Adipocyte (in vitro differentiated cells): ENCODE measurements around the gene DYSF.

Experiments
- DNase-seq: peaks from one replicate; pipeline ENCODE4 v3.0.0-alpha.2; 2015; ENCODE audit warnings: low read depth
- H3K27me3 ChIP-seq: replicated peaks from 2 replicates; pipeline ENCODE4 v1.7.0; 2013; ENCODE audit warnings: mild to moderate bottlenecking, low read length, moderate library complexity; ENCODE audit not compliant: control insufficient read depth, insufficient read depth
- H3K36me3 ChIP-seq: 2 replicates; pipeline ENCODE4 v1.7.0; 2013; ENCODE audit warnings: low read length, mild to moderate bottlenecking, moderate library complexity; ENCODE audit not compliant: control insufficient read depth, insufficient read depth, severe bottlenecking
- H3K4me1 ChIP-seq: 2 replicates; pipeline ENCODE4 v1.7.0; 2013; ENCODE audit warnings: mild to moderate bottlenecking, low read length, moderate library complexity; ENCODE audit not compliant: control insufficient read depth, insufficient read depth
- H3K4me3 ChIP-seq: 2 replicates; pipeline ENCODE4 v1.7.0; 2013; ENCODE audit warnings: mild to moderate bottlenecking, low read length, moderate library complexity
- H3K9ac ChIP-seq: 2 replicates; pipeline ENCODE4 v1.7.0; 2013; ENCODE audit warnings: mild to moderate bottlenecking, low read length, moderate library complexity
- H3K9me3 ChIP-seq: 2 replicates; pipeline ENCODE4 v1.7.0; 2013; ENCODE audit warnings: mild to moderate bottlenecking, low read length, moderate library complexity; ENCODE audit not compliant: control insufficient read depth

Gene DYSF

GRCh38 chr2:71505770-71506140 lies 52.4 kb downstream of the DYSF start:
- Histone ChIP-seq H3K36me3 (no peaks in the 10 kb centered on the region), H3K4me1 (no peaks in the 10 kb centered on the region), H3K9ac (no peak overlapping the region), H3K9me3 (no peaks in the 10 kb centered on the region), H3K4me3 (no peak overlapping the region), H3K27me3 (peaks cover 39% of the 10 kb centered on the region)
- DNase-seq: no peak

GRCh38 chr2:71506222-71507153 lies 53.1 kb downstream of the DYSF start:
- no peak overlapping the region for H3K4me3 ChIP-seq
- no peak for DNase-seq

GRCh38 chr2:71507476-71507875 lies 54.1 kb downstream of the DYSF start:
- Histone ChIP-seq H3K36me3 (no peaks in the 10 kb centered on the region), H3K4me1 (no peaks in the 10 kb centered on the region), H3K4me3 (no peak overlapping the region), H3K27me3 (peaks cover 55% of the 10 kb centered on the region), H3K9ac (no peak overlapping the region), H3K9me3 (no peaks in the 10 kb centered on the region)
- DNase-seq: no peak

More at GRCh38 chr2:71506222-71507153, 53.1 kb downstream of the DYSF start:
- Histone ChIP-seq H3K4me1 (no peaks in the 10 kb centered on the region), H3K36me3 (no peaks in the 10 kb centered on the region), H3K9me3 (no peaks in the 10 kb centered on the region), H3K27me3 (peaks cover 47% of the 10 kb centered on the region), H3K9ac (no peak overlapping the region)

GRCh38 chr2:71510196-71510807 lies 56.9 kb downstream of the DYSF start:
- DNase-seq: peak; percentile 84
- no peaks in the 10 kb centered on the region for H3K36me3 ChIP-seq

GRCh38 chr2:71510938-71511337 lies 57.6 kb downstream of the DYSF start:
- Histone ChIP-seq H3K4me1 (no peaks in the 10 kb centered on the region), H3K4me3 (no peak overlapping the region), H3K9ac (no peak overlapping the region), H3K9me3 (no peaks in the 10 kb centered on the region), H3K36me3 (no peaks in the 10 kb centered on the region), H3K27me3 (peaks cover 47% of the 10 kb centered on the region)
- DNase-seq: no peak

More at GRCh38 chr2:71510196-71510807, 56.9 kb downstream of the DYSF start:
- H3K9me3 ChIP-seq: no peaks in the 10 kb centered on the region
- H3K27me3 ChIP-seq: peaks cover 47% of the 10 kb centered on the region
- H3K4me3 ChIP-seq: no peak overlapping the region
- H3K9ac ChIP-seq: no peak overlapping the region
- H3K4me1 ChIP-seq: no peaks in the 10 kb centered on the region

GRCh38 chr2:71511776-71512175 lies 58.4 kb downstream of the DYSF start:
- Histone ChIP-seq H3K9me3 (no peaks in the 10 kb centered on the region), H3K36me3 (no peaks in the 10 kb centered on the region), H3K4me1 (no peaks in the 10 kb centered on the region), H3K9ac (no peak overlapping the region), H3K4me3 (no peak overlapping the region), H3K27me3 (peaks cover 48% of the 10 kb centered on the region)
- DNase-seq: no peak

- H3K9ac ChIP-seq: no peak overlapping the region
- H3K36me3 ChIP-seq: no peaks in the 10 kb centered on the region
- no peaks in the 10 kb centered on the region for H3K9me3 ChIP-seq
- H3K4me1 ChIP-seq: no peaks in the 10 kb centered on the region
- DNase-seq: no peak
- peaks cover 50% of the 10 kb centered on the region for H3K27me3 ChIP-seq
- no peak overlapping the region for H3K4me3 ChIP-seq
Observed at GRCh38 chr2:71512386-71512785, 59.0 kb downstream of the DYSF start.

- no peak for DNase-seq
- H3K9me3 ChIP-seq: no peaks in the 10 kb centered on the region
- H3K4me1 ChIP-seq: no peaks in the 10 kb centered on the region
- no peak overlapping the region for H3K4me3 ChIP-seq
- peaks cover 53% of the 10 kb centered on the region for H3K27me3 ChIP-seq
- H3K9ac ChIP-seq: no peak overlapping the region
- H3K36me3 ChIP-seq: no peaks in the 10 kb centered on the region
Observed at GRCh38 chr2:71513096-71513495, 59.7 kb downstream of the DYSF start.

- Histone ChIP-seq H3K9ac (no peak overlapping the region), H3K4me1 (no peaks in the 10 kb centered on the region), H3K27me3 (peaks cover 48% of the 10 kb centered on the region), H3K4me3 (no peak overlapping the region), H3K36me3 (no peaks in the 10 kb centered on the region), H3K9me3 (no peaks in the 10 kb centered on the region)
- DNase-seq: no peak
Observed at GRCh38 chr2:71513721-71514120, 60.4 kb downstream of the DYSF start.

- H3K9ac ChIP-seq: no peak overlapping the region
- no peak overlapping the region for H3K4me3 ChIP-seq
- peaks cover 44% of the 10 kb centered on the region for H3K27me3 ChIP-seq
- no peaks in the 10 kb centered on the region for H3K36me3 ChIP-seq
- peaks cover 3% of the 10 kb centered on the region for H3K9me3 ChIP-seq
- no peak for DNase-seq
- H3K4me1 ChIP-seq: no peaks in the 10 kb centered on the region
Observed at GRCh38 chr2:71516253-71516888, 63.0 kb downstream of the DYSF start.

- H3K27me3 ChIP-seq: peaks cover 39% of the 10 kb centered on the region
Observed at GRCh38 chr2:71517851-71518250, 64.5 kb downstream of the DYSF start.

More at GRCh38 chr2:71517851-71518250, 64.5 kb downstream of the DYSF start:
- no peak overlapping the region for H3K9ac ChIP-seq
- H3K4me1 ChIP-seq: no peaks in the 10 kb centered on the region
- peaks cover 3% of the 10 kb centered on the region for H3K9me3 ChIP-seq
- no peaks in the 10 kb centered on the region for H3K36me3 ChIP-seq
- no peak for DNase-seq
- no peak overlapping the region for H3K4me3 ChIP-seq
